ENCODE results near the gene RAB38. TPM values are rescaled to one million over a fixed set of nuclear protein-coding genes. Genes with fewer than 3 reads are reported as not detected.

RAB38 gene
- polyA plus RNA-seq, 3 donors = 0.25 to 1.3 (median 0.69) TPM

- Mint-ChIP-seq H3K27me3 (ENCODE audit: low read depth in 3 of 3) (no peaks in the 10 kb centered on the region), H3K27ac (peak overlapping the region in 2 of 7 donors; percentile 45 to 61), H3K36me3 (no peaks in the 10 kb centered on the region), H3K4me3 (no peak overlapping the region), H3K4me1 (peaks cover 14% of the 10 kb centered on the region), H3K9me3 (peaks cover 0 to 2% (median 0%) of the 10 kb centered on the region in 7 donors)
- H3K9me3 ChIP-seq (replicated peaks in 1 of 2; ENCODE audit: control insufficient read depth in 1 of 2, insufficient read depth in 1 of 2, low read length in 2 of 2) = no peaks in the 10 kb centered on the region
- no peak overlapping the region for H3K9ac ChIP-seq (ENCODE audit: insufficient read depth, low read length, poor library complexity, severe bottlenecking)
- H3K4me2 ChIP-seq (replicated peaks; ENCODE audit: extremely low read depth, low read length, poor library complexity, severe bottlenecking) = no peak overlapping the region
- no peaks in the 10 kb centered on the region for H4K20me1 ChIP-seq (ENCODE audit: insufficient read depth, low read length)
- H3K4me1 ChIP-seq (ENCODE audit: control insufficient read depth in 1 of 2, insufficient read depth in 2 of 2, low read length in 2 of 2) = peaks cover 4 to 5% of the 10 kb centered on the region in 2 donors
- peak in 1 of 3 donors; percentile 17 for DNase-seq
- no peaks in the 10 kb centered on the region for H3K36me3 ChIP-seq (replicated peaks in 1 of 2; ENCODE audit: control insufficient read depth in 1 of 2, insufficient read depth in 2 of 2, low read length in 2 of 2)
- no peak overlapping the region for H3K4me3 ChIP-seq (replicated peaks in 1 of 3; ENCODE audit: low read depth in 2 of 3, low read length in 3 of 3)
- H3K79me2 ChIP-seq (ENCODE audit: insufficient read depth, low read length) = no peaks in the 10 kb centered on the region
- WGBS (ENCODE audit: insufficient coverage) = 50% methylated on average over 2 of the region's 6 CpGs
- no peak overlapping the region for H2AFZ ChIP-seq (ENCODE audit: insufficient read depth, low read depth, low read length, poor library complexity, severe bottlenecking)
- H3K27me3 ChIP-seq (ENCODE audit: control insufficient read depth in 2 of 2, insufficient read depth in 2 of 2, low read length in 2 of 2) = no peaks in the 10 kb centered on the region
- H3K27ac ChIP-seq (ENCODE audit: low read depth in 1 of 2, low read length in 2 of 2) = no peak overlapping the region
- intact Hi-C loops (cut with micrococcal nuclease) = no loop called here
- no peak for TF ChIP-seq CTCF (IDR thresholded peaks at IDR 0.05)
These were observed 59.2 kb downstream of the RAB38 start for GRCh38 chr11:88115828-88116755.

- Mint-ChIP-seq H3K27me3 (ENCODE audit: low read depth in 3 of 3) (no peaks in the 10 kb centered on the region), H3K27ac (no peak overlapping the region), H3K4me3 (no peak overlapping the region), H3K36me3 (no peaks in the 10 kb centered on the region), H3K9me3 (peaks cover 0 to 6% (median 1%) of the 10 kb centered on the region in 7 donors), H3K4me1 (peaks cover 14% of the 10 kb centered on the region)
- Histone ChIP-seq H3K9me3 (replicated peaks in 1 of 2; ENCODE audit: control insufficient read depth in 1 of 2, insufficient read depth in 1 of 2, low read length in 2 of 2) (no peaks in the 10 kb centered on the region), H3K4me3 (replicated peaks in 1 of 3; ENCODE audit: low read depth in 2 of 3, low read length in 3 of 3) (no peak overlapping the region), H4K20me1 (ENCODE audit: insufficient read depth, low read length) (no peaks in the 10 kb centered on the region), H3K4me2 (replicated peaks; ENCODE audit: extremely low read depth, low read length, poor library complexity, severe bottlenecking) (no peak overlapping the region), H3K9ac (ENCODE audit: insufficient read depth, low read length, poor library complexity, severe bottlenecking) (no peak overlapping the region), H3K79me2 (ENCODE audit: insufficient read depth, low read length) (no peaks in the 10 kb centered on the region), H2AFZ (ENCODE audit: insufficient read depth, low read depth, low read length, poor library complexity, severe bottlenecking) (no peak overlapping the region), H3K27ac (ENCODE audit: low read depth in 1 of 2, low read length in 2 of 2) (no peak overlapping the region), H3K4me1 (ENCODE audit: control insufficient read depth in 1 of 2, insufficient read depth in 2 of 2, low read length in 2 of 2) (peaks cover 4 to 5% of the 10 kb centered on the region in 2 donors), H3K27me3 (ENCODE audit: control insufficient read depth in 2 of 2, insufficient read depth in 2 of 2, low read length in 2 of 2) (no peaks in the 10 kb centered on the region), H3K36me3 (replicated peaks in 1 of 2; ENCODE audit: control insufficient read depth in 1 of 2, insufficient read depth in 2 of 2, low read length in 2 of 2) (no peaks in the 10 kb centered on the region)
- DNase-seq = peak in 2 of 3 donors; percentile 2 to 44
- no peak for TF ChIP-seq CTCF (IDR thresholded peaks at IDR 0.05)
- intact Hi-C loops (cut with micrococcal nuclease) = no loop called here
- WGBS (ENCODE audit: insufficient coverage) = no CpG with 5 or more reads among the region's 1 CpG
These were observed 60.7 kb downstream of the RAB38 start for GRCh38 chr11:88114486-88115045.
